ENCODE measurements around the gene APOL5.

- TF ChIP-seq CTCF (IDR thresholded peaks at IDR 0.05; ENCODE audit: low read depth, low read length) (no peak), MAX (IDR thresholded peaks at IDR 0.05; ENCODE audit: low read depth, low read length) (no peak), POLR2A (IDR thresholded peaks at IDR 0.05; ENCODE audit: extremely low read depth, insufficient read length) (no peak)
Measured at GRCh38 chr22:35726933-35727332, 9.3 kb downstream of the APOL5 start.

Measured in NB4 (cell line).